GM12875 (cell line): ENCODE measurements around the gene KIF3A.

Experiments
- H3K4me3 ChIP-seq: one replicate; pipeline ENCODE4 v1.5.1; 2011; ENCODE audit warnings: low read depth, low read length, control low read depth
- CTCF ChIP-seq: IDR thresholded peaks from 2 replicates; pipeline ENCODE4 v1.5.1; 2011; ENCODE audit warnings: low read depth, mild to moderate bottlenecking, control low read depth, inconsistent platforms, low read length, moderate library complexity, borderline replicate concordance; ENCODE audit not compliant: insufficient read depth

Gene KIF3A

GRCh38 chr5:132765311-132766019 is 28.1 kb upstream of the KIF3A start:
- no peak overlapping the region for H3K4me3 ChIP-seq
- no peak for TF ChIP-seq CTCF

- TF ChIP-seq CTCF: no peak
Measured at GRCh38 chr5:132764671-132765238, 27.4 kb upstream of the KIF3A start.

GRCh38 chr5:132764051-132764450 is 26.7 kb upstream of the KIF3A start:
- no peak overlapping the region for H3K4me3 ChIP-seq
- no peak for TF ChIP-seq CTCF

More at GRCh38 chr5:132764671-132765238, 27.4 kb upstream of the KIF3A start:
- H3K4me3 ChIP-seq: no peak overlapping the region

- no peak overlapping the region for H3K4me3 ChIP-seq
Measured at GRCh38 chr5:132763181-132764036, 26.1 kb upstream of the KIF3A start.

GRCh38 chr5:132762246-132763000 is 25.1 kb upstream of the KIF3A start:
- TF ChIP-seq CTCF: no peak
- H3K4me3 ChIP-seq: no peak overlapping the region

More at GRCh38 chr5:132763181-132764036, 26.1 kb upstream of the KIF3A start:
- no peak for TF ChIP-seq CTCF

GRCh38 chr5:132761321-132762240 is 24.2 kb upstream of the KIF3A start:
- TF ChIP-seq CTCF: no peak
- H3K4me3 ChIP-seq: no peak overlapping the region
